CD14-positive monocyte (primary cell): ENCODE data around the gene RSPH1. TPM values are rescaled to one million over a fixed set of nuclear protein-coding genes. Genes with fewer than 3 reads are reported as not detected.

ENCODE experiments used
- DNase-seq, 3 donors: peaks; one replicate each; pipeline ENCODE4 v3.0.0-alpha.2; 2011 to 2022
- H2AFZ ChIP-seq: 2 replicates; pipeline ENCODE4 v1.6.0; 2012; ENCODE audit warnings: mild to moderate bottlenecking, low read depth, low read length, inconsistent platforms; ENCODE audit not compliant: insufficient read depth, poor library complexity, severe bottlenecking
- H3K27ac ChIP-seq, 2 donors: 1 replicate in 1 of 2; 2 replicates in 1 of 2; pipeline ENCODE4 v1.5.1; 2012 to 2013; ENCODE audit warnings: low read length in 2 of 2, control low read depth in 1 of 2, inconsistent platforms in 1 of 2, low read depth in 1 of 2, mild to moderate bottlenecking in 1 of 2
- H3K27me3 ChIP-seq, 2 donors: one replicate each; pipeline versions ENCODE4 v1.6.0 to v1.6.1; 2011 to 2013; ENCODE audit warnings: low read length in 2 of 2; ENCODE audit not compliant: control insufficient read depth in 2 of 2, insufficient read depth in 2 of 2
- H3K36me3 ChIP-seq, 2 donors: replicated peaks in 1 of 2; 1 replicate in 1 of 2; 2 replicates in 1 of 2; pipeline versions ENCODE4 v1.5.1 to v1.6.1; 2012 to 2013; ENCODE audit warnings: low read length in 2 of 2, control low read depth in 1 of 2, inconsistent platforms in 1 of 2, mild to moderate bottlenecking in 1 of 2; ENCODE audit not compliant: insufficient read depth in 2 of 2, control insufficient read depth in 1 of 2
- H3K4me1 ChIP-seq, 2 donors: 1 replicate in 1 of 2; 2 replicates in 1 of 2; pipeline versions ENCODE4 v1.5.1 to v1.6.1; 2012 to 2013; ENCODE audit warnings: low read length in 2 of 2, control low read depth in 1 of 2, inconsistent platforms in 1 of 2, mild to moderate bottlenecking in 1 of 2, moderate library complexity in 1 of 2; ENCODE audit not compliant: insufficient read depth in 2 of 2, control insufficient read depth in 1 of 2
- H3K4me2 ChIP-seq: replicated peaks from 2 replicates; pipeline ENCODE3; 2012; ENCODE audit warnings: low read length, moderate library complexity, mild to moderate bottlenecking; ENCODE audit not compliant: poor library complexity, severe bottlenecking; ENCODE audit errors: extremely low read depth
- H3K4me3 ChIP-seq, 3 experiments: fragments of 200-600 bp in 1 of 3; sonication (generic) in 1 of 3; replicated peaks in 1 of 3; 1 replicate in 2 of 3; 2 replicates in 1 of 3; pipeline ENCODE4 v1.5.1; 2011 to 2013; ENCODE audit warnings: low read length in 3 of 3, mild to moderate bottlenecking in 3 of 3, control low read depth in 2 of 3, low read depth in 2 of 3, inconsistent platforms in 1 of 3, moderate library complexity in 1 of 3
- H3K79me2 ChIP-seq: 2 replicates; pipeline ENCODE4 v1.6.0; 2012; ENCODE audit warnings: mild to moderate bottlenecking, control low read depth, inconsistent platforms, low read length, moderate library complexity; ENCODE audit not compliant: insufficient read depth
- H3K9ac ChIP-seq: 2 replicates; pipeline ENCODE4 v1.6.0; 2017; ENCODE audit warnings: low read length, mild to moderate bottlenecking; ENCODE audit not compliant: insufficient read depth, poor library complexity, severe bottlenecking
- H3K9me3 ChIP-seq, 2 donors: replicated peaks in 1 of 2; 1 replicate in 1 of 2; 2 replicates in 1 of 2; pipeline versions ENCODE4 v1.5.1 to v1.6.1; 2012 to 2013; ENCODE audit warnings: low read length in 2 of 2, control low read depth in 1 of 2; ENCODE audit not compliant: control insufficient read depth in 1 of 2, insufficient read depth in 1 of 2
- H4K20me1 ChIP-seq: 2 replicates; pipeline ENCODE4 v1.6.0; 2012; ENCODE audit warnings: mild to moderate bottlenecking, low read length, control low read depth, moderate library complexity; ENCODE audit not compliant: insufficient read depth
- H3K27ac Mint-ChIP-seq, 7 donors: one replicate each; pipeline ENCODE4 v1.8.0; 2020; ENCODE audit warnings: mild to moderate bottlenecking in 7 of 7, mixed read lengths in 7 of 7, moderate library complexity in 6 of 7, inconsistent platforms in 2 of 7
- H3K27me3 Mint-ChIP-seq, 3 donors: one replicate each; pipeline ENCODE4 v1.8.0; 2021 to 2022; ENCODE audit warnings: low read depth in 3 of 3, mild to moderate bottlenecking in 3 of 3, mixed read lengths in 3 of 3, moderate library complexity in 3 of 3, inconsistent platforms in 1 of 3
- H3K36me3 Mint-ChIP-seq, 2 donors: one replicate each; pipeline ENCODE4 v1.8.0; 2020; ENCODE audit warnings: mixed read lengths in 2 of 2, inconsistent platforms in 1 of 2, mild to moderate bottlenecking in 1 of 2
- H3K4me1 Mint-ChIP-seq: one replicate; pipeline ENCODE4 v1.8.0; 2020; ENCODE audit warnings: mild to moderate bottlenecking, mixed read lengths
- H3K4me3 Mint-ChIP-seq, 2 donors: one replicate each; pipeline ENCODE4 v1.8.0; 2020; ENCODE audit warnings: mild to moderate bottlenecking in 2 of 2, mixed read lengths in 2 of 2, moderate library complexity in 1 of 2
- H3K9me3 Mint-ChIP-seq, 7 donors: one replicate each; pipeline ENCODE4 v1.8.0; 2020 to 2022; ENCODE audit warnings: mixed read lengths in 7 of 7, mild to moderate bottlenecking in 6 of 7, moderate library complexity in 6 of 7, inconsistent platforms in 2 of 7
- CTCF ChIP-seq: fragments of 200-600 bp; IDR thresholded peaks from one replicate; pipeline ENCODE4 v1.8.0; 2022; ENCODE audit warnings: antibody characterized with exemption, mild to moderate bottlenecking
- WGBS: methylation state at CpG from one replicate; pipeline ENCODE4 v1.1.5; 2013; ENCODE audit warnings: missing lambda C conversion rate; ENCODE audit not compliant: insufficient coverage; 5-methylcytosine and 5-hydroxymethylcytosine counted together
- intact Hi-C, 2 donors: fragments of 100-400 bp; cut with micrococcal nuclease; formaldehyde crosslinking; loops; one replicate each; pipeline versions ENCODE4 v1.15.0 to v1.15.1; 2023
- polyA plus RNA-seq, 3 donors: library from polyadenylated mRNA; depleted of rRNA in 1 of 3; unstranded in 2 of 3; stranded (reverse) in 1 of 3; fragments of 300-500 nt in 2 of 3; fragments of >200 nt in 1 of 3; fragmentation: Illumina TruSeq in 2 of 3; gene quantifications; 1 replicate in 2 of 3; 2 replicates in 1 of 3; pipeline ENCODE4 v1.2.3, GENCODE V29; 2012 to 2021

The RSPH1 gene
- polyA plus RNA-seq, 3 donors: 0.03 TPM; not detected in 2

DNA sequence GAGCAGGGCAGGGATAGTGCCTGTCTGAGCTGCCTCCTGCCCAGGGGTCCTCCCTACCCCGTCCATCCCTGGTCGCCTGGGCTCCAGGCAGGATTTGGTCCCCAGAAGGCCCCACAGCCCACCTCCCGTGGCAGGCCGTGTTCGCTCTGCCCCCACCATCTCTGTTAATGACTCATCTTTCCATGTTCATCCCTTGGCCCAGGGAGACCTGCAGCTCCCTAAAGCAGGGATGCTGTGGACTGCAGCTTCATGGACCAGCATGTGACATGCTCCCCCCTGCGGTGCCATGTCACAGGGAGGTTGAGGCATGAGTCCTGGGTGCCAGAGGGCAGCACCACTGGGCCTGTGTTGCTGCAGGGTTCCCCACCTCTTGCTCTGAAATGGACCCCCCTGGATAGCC is 65.5 kb downstream of the RSPH1 start:
- no peaks in the 10 kb centered on the region for H3K36me3 Mint-ChIP-seq
- no peaks in the 10 kb centered on the region for H3K36me3 ChIP-seq
- H3K27ac Mint-ChIP-seq: no peak overlapping the region

DNA sequence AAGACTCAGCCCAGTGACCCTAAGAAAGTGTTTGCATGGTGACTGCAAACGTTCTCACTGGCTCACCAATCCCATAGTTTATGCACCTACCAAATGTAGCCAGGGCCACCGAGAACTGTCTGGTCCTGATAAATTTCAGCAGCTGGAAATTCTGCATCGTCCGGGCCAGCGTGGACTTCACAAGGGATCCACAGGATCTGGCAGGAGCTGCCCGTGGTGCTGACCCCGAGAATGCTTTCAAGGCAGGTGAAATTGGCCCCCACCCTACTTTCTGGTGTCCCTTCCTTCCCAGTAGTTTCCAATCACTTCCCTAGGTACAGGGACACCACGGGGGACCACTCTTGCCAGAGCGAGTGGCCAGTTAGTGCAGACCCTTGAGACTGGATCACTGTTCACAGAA is 66.2 kb downstream of the RSPH1 start:
- H2AFZ ChIP-seq: no peak overlapping the region
- intact Hi-C loops: no loop called here
- Mint-ChIP-seq H3K4me3 (no peak overlapping the region), H3K27me3 (peaks cover 2 to 5% (median 3%) of the 10 kb centered on the region in 3 donors), H3K36me3 (no peaks in the 10 kb centered on the region), H3K27ac (no peak overlapping the region), H3K9me3 (peaks cover 0 to 9% (median 7%) of the 10 kb centered on the region in 7 donors), H3K4me1 (peaks cover 25% of the 10 kb centered on the region)
- WGBS: 72% methylated on average over 9 of the region's 9 CpGs
- no peaks in the 10 kb centered on the region for H3K27me3 ChIP-seq
- no peak for DNase-seq
- peaks cover 19% of the 10 kb centered on the region in 2 donors for H3K4me1 ChIP-seq
- no peak overlapping the region for H3K9ac ChIP-seq
- no peak overlapping the region for H3K27ac ChIP-seq
- H3K79me2 ChIP-seq: no peaks in the 10 kb centered on the region
- no peak overlapping the region for H3K4me3 ChIP-seq
- no peak overlapping the region for H3K4me2 ChIP-seq
- no peak for TF ChIP-seq CTCF
- no peaks in the 10 kb centered on the region for H4K20me1 ChIP-seq
- no peaks in the 10 kb centered on the region for H3K9me3 ChIP-seq
- H3K36me3 ChIP-seq: no peaks in the 10 kb centered on the region

More for the DNA sequence above, 65.5 kb downstream of the RSPH1 start:
- Mint-ChIP-seq H3K27me3 (peaks cover 2 to 5% (median 3%) of the 10 kb centered on the region in 3 donors), H3K4me1 (peaks cover 18% of the 10 kb centered on the region), H3K4me3 (no peak overlapping the region), H3K9me3 (peaks cover 0 to 11% (median 7%) of the 10 kb centered on the region in 7 donors)
- Histone ChIP-seq H3K27ac (no peak overlapping the region), H4K20me1 (no peaks in the 10 kb centered on the region), H3K79me2 (no peaks in the 10 kb centered on the region), H3K9ac (no peak overlapping the region), H3K4me2 (no peak overlapping the region), H3K4me3 (no peak overlapping the region), H3K27me3 (no peaks in the 10 kb centered on the region), H3K9me3 (no peaks in the 10 kb centered on the region), H2AFZ (no peak overlapping the region), H3K4me1 (peaks cover 12 to 13% of the 10 kb centered on the region in 2 donors)
- WGBS: 93% methylated on average over 6 of the region's 6 CpGs
- intact Hi-C loops: no loop called here
- no peak for DNase-seq
- no peak for TF ChIP-seq CTCF
